Endometrial microvascular endothelial cells (primary cell): Measurements from ENCODE around the gene SF3A2. TPM values are rescaled to one million over a fixed set of nuclear protein-coding genes. Genes with fewer than 3 reads are reported as not detected.

ENCODE experiments used
- in situ Hi-C: cut with HindIII; loops from 2 replicates; pipeline ENCODE4 v1.10.0; 2017; ENCODE audit warnings: low sequenced_read_pairs, low pct_unique_long_range_greater_than_20kb; ENCODE audit errors: inconsistent ontology term
- total RNA-seq: library from RNA; depleted of rRNA; stranded (reverse); fragments of >200 nt; gene quantifications from one replicate; pipeline ENCODE4 v1.2.3, GENCODE V29; 2015; ENCODE audit errors: inconsistent ontology term

Gene SF3A2
- total RNA-seq, 1 donor from 2014 or later, result 51.0 TPM

DNA sequence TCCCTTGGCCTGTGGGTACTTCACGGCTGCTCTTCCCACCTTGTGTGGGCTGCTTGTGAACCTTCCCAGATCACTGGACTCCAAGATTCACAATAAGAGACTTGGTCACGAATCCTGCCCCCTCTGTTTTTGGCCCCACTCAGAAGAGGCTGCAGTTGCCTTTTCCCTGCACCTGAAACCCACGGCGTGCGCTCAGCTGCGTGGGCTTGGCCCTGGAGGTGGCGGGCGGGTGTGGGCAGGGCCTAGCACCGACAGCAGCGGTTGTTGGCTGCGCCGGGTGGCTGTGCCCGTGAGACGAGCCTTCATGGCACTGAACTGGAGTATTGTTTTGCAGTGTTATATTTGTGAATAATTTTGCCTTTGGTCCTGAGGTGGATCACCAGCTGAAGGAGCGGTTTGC, 34.3 kb upstream of the SF3A2 start:
- in situ Hi-C loops, result no loop called here

DNA sequence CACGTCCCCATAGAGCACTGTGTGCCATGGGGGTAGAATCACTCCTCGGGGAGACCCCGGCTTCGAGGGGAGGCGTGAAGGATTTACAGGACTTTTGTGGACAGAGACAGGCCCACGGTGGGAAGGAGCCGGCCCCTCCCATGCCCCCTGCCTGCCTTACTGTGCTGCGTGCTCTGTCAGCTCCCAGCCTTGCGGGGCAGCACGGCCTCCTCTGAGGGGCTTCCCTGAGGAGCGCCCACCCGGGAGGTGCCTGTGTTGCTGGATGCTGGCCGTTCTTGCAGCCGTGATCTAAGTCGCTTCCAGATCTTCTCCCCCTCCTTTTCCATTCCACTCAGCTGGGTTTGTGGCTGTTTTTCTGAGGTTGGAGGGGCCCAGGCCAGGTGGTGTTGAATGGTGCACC, 29.6 kb upstream of the SF3A2 start:
- in situ Hi-C loops, result no loop called here

GRCh38 chr19:2207991-2208860, 28.4 kb upstream of the SF3A2 start:
- in situ Hi-C loops, result no loop called here

DNA sequence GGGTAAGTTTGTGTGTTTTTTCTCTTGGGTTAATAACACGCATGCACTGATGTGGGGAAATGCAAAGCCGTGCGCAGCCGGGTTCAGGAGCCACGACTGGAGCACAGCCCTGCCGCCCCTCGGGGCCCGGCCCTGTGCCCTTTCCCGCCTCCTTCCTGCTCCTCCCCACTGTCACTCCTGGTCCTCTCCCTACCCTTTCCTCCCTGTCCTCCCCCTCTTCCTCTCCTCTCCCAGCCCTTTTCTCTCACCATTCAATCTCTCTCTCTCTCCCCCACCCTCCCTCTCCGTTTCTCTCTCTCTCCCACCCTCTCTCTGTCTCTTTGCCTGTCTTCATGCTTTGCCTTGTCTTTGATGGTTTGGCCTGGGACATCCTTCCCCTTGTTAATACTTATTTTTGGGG, 27.6 kb upstream of the SF3A2 start:
- in situ Hi-C loops, result no loop called here

- in situ Hi-C loops, result no loop called here
Measured at GRCh38 chr19:2209408-2209807, 27.2 kb upstream of the SF3A2 start.

GRCh38 chr19:2210206-2210605, 26.4 kb upstream of the SF3A2 start:
- in situ Hi-C loops, result no loop called here

DNA sequence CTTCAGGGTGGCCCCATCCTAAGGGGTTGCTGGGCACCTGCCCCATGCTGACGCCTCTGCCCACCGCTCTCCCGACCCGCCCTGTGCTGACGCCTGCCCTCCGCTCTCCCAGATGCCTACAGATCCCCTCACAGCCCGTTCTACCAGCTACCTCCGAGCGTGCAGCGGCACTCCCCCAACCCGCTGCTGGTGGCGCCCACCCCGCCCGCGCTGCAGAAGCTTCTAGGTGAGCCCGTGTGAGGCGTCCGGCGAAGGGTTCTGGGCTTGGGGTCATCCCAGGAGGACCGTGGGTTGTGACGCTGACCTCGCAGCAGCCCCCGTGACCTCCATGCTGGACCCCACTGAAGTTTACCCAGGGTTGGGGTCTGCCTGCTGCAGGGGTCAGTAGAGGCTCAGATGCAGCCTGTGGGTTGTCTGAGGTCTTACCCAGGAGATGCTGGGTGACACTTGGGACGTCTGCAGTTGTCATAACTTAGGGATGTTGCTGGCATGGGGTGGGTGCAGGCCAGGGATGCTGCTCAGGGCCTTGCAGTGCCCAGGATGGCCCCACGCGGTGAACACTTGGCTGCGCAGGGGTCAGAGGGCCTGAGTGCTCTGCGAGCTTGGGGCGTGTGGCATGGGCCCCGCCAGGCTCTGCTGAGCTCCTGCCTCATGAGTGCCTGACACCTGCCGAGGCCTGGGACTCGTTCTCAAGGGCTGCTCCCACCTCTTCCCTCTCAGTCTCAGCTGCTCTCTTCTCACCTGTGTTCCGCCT, 25.5 kb upstream of the SF3A2 start:
- in situ Hi-C loops, result no loop called here

- in situ Hi-C loops, result no loop called here
Measured at GRCh38 chr19:2212861-2213711, 23.5 kb upstream of the SF3A2 start.

DNA sequence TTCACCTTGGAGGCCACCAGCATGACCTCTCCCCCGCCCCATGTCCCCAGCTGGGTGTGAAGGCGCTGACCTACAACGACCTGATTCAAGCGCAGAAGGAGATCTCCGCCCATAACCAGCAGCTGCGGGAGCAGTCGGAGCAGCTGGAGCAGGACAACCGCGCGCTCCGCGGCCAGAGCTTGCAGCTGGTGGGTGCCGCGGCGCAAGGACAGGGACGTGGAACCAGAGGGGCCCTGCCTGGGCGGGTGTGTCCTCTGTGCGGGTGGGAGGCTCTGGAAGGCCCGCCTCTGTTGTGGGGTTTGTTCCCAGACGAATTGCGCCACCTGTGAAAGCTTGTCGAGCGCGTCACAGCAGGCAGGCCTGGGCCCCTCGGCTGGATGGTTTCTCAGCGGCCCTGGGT, 22.8 kb upstream of the SF3A2 start:
- in situ Hi-C loops, result no loop called here

GRCh38 chr19:2214251-2214650, 22.4 kb upstream of the SF3A2 start:
- in situ Hi-C loops, result no loop called here

GRCh38 chr19:2215281-2215751, 21.3 kb upstream of the SF3A2 start:
- in situ Hi-C loops, result no loop called here

DNA sequence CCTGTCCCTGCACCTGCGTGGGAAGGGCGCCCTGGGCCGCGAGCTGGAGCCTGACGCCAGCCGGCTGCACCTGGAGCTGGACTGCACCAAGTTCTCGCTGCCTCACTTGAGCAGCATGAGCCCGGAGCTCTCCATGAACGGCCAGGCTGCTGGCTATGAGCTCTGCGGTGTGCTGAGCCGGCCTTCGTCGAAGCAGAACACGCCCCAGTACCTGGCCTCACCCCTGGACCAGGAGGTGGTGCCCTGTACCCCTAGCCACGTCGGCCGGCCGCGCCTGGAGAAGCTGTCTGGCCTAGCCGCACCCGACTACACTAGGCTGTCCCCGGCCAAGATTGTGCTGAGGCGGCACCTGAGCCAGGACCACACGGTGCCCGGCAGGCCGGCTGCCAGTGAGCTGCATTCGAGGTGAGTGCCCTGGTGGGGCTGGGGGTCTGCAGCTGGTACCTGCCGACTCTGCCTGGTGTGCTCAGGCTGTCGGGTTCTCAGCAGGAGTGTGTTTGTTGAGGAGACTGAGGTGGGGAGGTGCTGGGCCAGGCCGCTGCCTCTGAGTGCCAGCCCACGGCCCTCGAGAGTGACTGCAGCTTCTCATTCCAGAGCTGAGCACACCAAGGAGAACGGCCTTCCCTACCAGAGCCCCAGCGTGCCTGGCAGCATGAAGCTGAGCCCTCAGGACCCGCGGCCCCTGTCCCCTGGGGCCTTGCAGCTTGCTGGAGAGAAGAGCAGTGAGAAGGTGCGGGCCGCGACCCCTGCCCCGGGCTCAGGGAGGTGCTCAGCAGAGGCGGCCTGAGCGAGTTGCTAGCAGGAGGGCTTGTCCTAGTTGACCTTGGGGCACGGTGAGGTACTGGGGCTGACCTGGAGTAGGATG, 20.0 kb upstream of the SF3A2 start:
- in situ Hi-C loops, result no loop called here

- in situ Hi-C loops, result no loop called here
Measured at GRCh38 chr19:2217591-2217990, 19.0 kb upstream of the SF3A2 start.

DNA sequence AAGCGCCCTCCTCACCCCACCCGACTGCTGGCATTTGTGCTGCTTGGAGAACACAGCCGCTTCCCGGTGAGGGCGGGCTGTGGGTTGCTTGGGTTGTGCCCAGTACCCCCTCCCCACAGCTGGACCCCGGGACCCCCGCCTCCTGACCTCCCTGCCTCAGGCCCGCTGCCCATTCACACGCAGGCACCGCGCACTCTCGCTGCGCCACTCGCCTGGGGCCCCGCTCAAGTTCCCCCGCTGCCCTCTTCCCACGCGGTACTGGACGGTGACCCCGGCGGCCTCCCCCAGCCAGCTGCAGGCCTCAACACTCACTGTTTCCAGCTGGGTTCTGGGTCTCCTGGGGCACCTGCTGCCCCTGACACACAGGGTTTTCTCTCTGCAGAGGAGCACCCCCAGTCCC, 16.9 kb upstream of the SF3A2 start:
- in situ Hi-C loops, result no loop called here

GRCh38 chr19:2221250-2221831, 15.3 kb upstream of the SF3A2 start:
- in situ Hi-C loops, result no loop called here

- in situ Hi-C loops, result no loop called here
Measured at GRCh38 chr19:2221918-2222317, 14.7 kb upstream of the SF3A2 start.

DNA sequence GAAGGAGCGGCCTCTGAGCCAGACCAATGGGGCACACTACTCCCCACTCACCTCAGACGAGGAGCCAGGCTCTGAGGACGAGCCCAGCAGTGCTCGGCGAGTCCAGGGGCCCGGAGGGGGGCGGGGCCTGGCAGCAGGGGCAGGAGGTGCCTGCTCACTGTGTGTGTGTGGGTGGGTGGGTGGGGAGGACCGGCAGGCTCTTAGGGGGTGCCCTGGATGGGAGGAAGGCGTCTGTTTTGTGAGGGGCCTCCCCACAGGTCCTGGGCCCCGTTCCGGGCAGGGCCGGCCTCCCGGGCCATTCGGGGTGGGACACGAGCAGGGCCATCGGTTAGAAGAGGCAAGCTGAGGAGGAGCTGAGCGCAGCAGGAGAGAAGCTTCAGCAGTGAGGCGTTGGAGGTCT, 13.2 kb upstream of the SF3A2 start:
- in situ Hi-C loops, result no loop called here

GRCh38 chr19:2223959-2224358, 12.7 kb upstream of the SF3A2 start:
- in situ Hi-C loops, result no loop called here
